Measurements from ENCODE around the gene WDR7. TPM values are rescaled to one million over a fixed set of nuclear protein-coding genes. Genes with fewer than 3 reads are reported as not detected.

WDR7 gene
- total and polyA plus RNA-seq, 4 donors = 3.7 to 42.7 (median 19.0) TPM

GRCh38 chr18:57085371-57085770, 434.2 kb downstream of the WDR7 start:
- Histone ChIP-seq H3K4me3 (no peak overlapping the region), H3K9me3 (ENCODE audit: control insufficient read depth in 4 of 4, insufficient read depth in 3 of 4, low read length in 3 of 4) (peaks cover 0 to 6% (median 0%) of the 10 kb centered on the region in 4 donors), H3K4me1 (ENCODE audit: control insufficient read depth in 5 of 5, insufficient read depth in 5 of 5, low read length in 5 of 5) (no peaks in the 10 kb centered on the region), H3K27me3 (ENCODE audit: control insufficient read depth in 3 of 3, insufficient read depth in 3 of 3, low read length in 2 of 3) (no peaks in the 10 kb centered on the region), H3K9ac (ENCODE audit: insufficient read depth in 1 of 2, low read length in 2 of 2) (no peak overlapping the region), H3K27ac (ENCODE audit: low read depth in 1 of 2, low read length in 1 of 2) (no peak overlapping the region), H3K36me3 (ENCODE audit: control insufficient read depth in 4 of 4, insufficient read depth in 4 of 4, low read length in 4 of 4) (no peaks in the 10 kb centered on the region)
- no peak for ATAC-seq (ENCODE audit: insufficient read depth, low FRiP score)
- WGBS, 2 donors = 79 to 85% methylated on average over 7 of the region's 7 CpGs
- TF ChIP-seq CTCF (IDR thresholded peaks at IDR 0.05; ENCODE audit: control extremely low read depth, extremely low read depth) = no peak
- DNase-seq = no peak

GRCh38 chr18:57086163-57086562, 435.0 kb downstream of the WDR7 start:
- ATAC-seq (ENCODE audit: insufficient read depth, low FRiP score) (no peak), DNase-seq (no peak)
- no peak overlapping the region for H3K27ac ChIP-seq (ENCODE audit: low read depth in 1 of 2, low read length in 1 of 2)
- no peak for TF ChIP-seq CTCF (IDR thresholded peaks at IDR 0.05; ENCODE audit: control extremely low read depth, extremely low read depth)
- H3K4me1 ChIP-seq (ENCODE audit: control insufficient read depth in 5 of 5, insufficient read depth in 5 of 5, low read length in 5 of 5) = no peaks in the 10 kb centered on the region
- no peak overlapping the region for H3K9ac ChIP-seq (ENCODE audit: insufficient read depth in 1 of 2, low read length in 2 of 2)
- 90 to 96% methylated on average over 1 of the region's 1 CpG for WGBS, 2 donors
- H3K9me3 ChIP-seq (ENCODE audit: control insufficient read depth in 4 of 4, insufficient read depth in 3 of 4, low read length in 3 of 4) = peaks cover 0 to 6% (median 0%) of the 10 kb centered on the region in 4 donors
- H3K27me3 ChIP-seq (ENCODE audit: control insufficient read depth in 3 of 3, insufficient read depth in 3 of 3, low read length in 2 of 3) = no peaks in the 10 kb centered on the region
- H3K4me3 ChIP-seq = no peak overlapping the region
- no peaks in the 10 kb centered on the region for H3K36me3 ChIP-seq (ENCODE audit: control insufficient read depth in 4 of 4, insufficient read depth in 4 of 4, low read length in 4 of 4)

Small RNA genes lying within 50 kb of the gene (small RNA-seq; reads per million reads assigned to genes)
- not detected for gene RF00012 (ENCODE audit: low replicate concordance)
- gene RF00019 (ENCODE audit: low replicate concordance) = not detected

Other genes starting within 250 kb of the WDR7 start
- gene TXNL1, start 12.8 kb upstream of the WDR7 start, total RNA-seq = 10 to 100 TPM; 54.3 to 57.7 TPM
- 10 to 100 TPM; 49.8 to 76.7 TPM for gene TXNL1, start 12.8 kb upstream of the WDR7 start, polyA plus RNA-seq

Measured in lung (tissue), 13 donors.